HG02885 (cell line): ENCODE measurements around the gene CCM2L.
"Not testable (repeated sequence)": the region's sequence is repeated elsewhere in the genome, so short reads cannot be mapped to it uniquely, and the experiment has no call there.

ENCODE experiments used
- ATAC-seq: cut with Tn5 transposase; IDR thresholded peaks from one replicate; pipeline ENCODE4 v1.9.1; 2021; ENCODE audit warnings: mild to moderate bottlenecking; ENCODE audit not compliant: unreplicated experiment, poor library complexity

CCM2L gene

GRCh38 chr20:32027643-32028042, 17.4 kb downstream of the CCM2L start:
- ATAC-seq, result no peak

DNA sequence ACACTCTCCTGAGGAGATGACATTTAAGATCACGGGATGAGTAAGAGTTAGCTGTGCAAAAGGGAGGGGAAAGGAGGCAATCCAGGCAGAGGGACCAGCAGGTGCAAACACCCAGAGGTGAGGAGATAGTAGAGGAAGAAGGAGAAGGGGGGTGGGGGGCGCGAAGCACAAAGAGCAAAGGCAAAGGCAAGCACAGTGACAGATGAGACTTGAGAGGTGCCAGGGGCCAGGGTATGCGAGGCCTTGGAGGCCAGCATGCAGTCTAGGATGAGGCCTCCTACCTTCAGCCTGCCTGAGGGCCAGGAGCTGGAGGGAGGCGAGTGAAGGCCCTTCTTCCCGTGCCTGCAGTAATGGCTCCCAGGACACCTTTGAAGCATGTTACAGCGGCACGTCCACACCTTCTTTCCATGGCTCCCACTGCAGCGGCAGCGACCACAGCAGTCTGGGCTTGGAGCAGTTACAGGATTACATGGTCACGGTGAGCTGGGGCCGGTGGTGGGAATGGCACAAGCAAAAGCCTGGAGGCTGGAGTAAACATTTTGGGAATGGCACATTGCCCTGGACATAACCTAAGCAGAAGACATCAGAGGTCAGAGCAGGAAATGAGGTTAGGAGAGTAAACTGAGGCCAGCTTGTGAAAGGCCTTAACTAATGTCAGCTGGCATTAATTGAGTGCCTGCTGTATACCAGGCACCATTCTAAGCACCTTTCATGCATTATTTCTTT, 18.6 kb downstream of the CCM2L start:
- ATAC-seq, result no peak

- ATAC-seq, result no peak
Measured at GRCh38 chr20:32029561-32029960, 19.3 kb downstream of the CCM2L start.

- peak; percentile 60 for ATAC-seq
Measured at GRCh38 chr20:32031007-32031958, 21.0 kb downstream of the CCM2L start.

GRCh38 chr20:32033316-32033715, 23.1 kb downstream of the CCM2L start:
- no peak for ATAC-seq

DNA sequence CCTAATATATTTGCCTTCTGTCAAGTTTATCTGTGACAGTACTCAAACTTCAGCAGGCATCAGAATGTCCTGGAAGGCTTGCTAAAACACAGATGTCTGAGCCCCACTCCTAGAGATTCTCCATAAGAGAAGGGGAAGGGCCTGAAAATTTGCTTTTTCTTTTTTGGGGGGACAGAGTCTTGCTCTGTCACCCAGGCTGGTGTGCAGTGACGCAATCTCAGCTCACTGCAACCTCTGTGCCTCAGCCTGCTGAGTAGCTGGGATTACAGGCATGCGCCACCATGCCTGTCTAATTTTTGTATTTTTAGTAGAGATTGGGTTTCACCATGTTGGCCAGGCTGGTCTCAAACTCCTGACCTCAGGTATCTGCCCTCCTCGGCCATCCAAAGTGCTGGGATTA, 23.5 kb downstream of the CCM2L start:
- ATAC-seq, result not testable (repeated sequence)

DNA sequence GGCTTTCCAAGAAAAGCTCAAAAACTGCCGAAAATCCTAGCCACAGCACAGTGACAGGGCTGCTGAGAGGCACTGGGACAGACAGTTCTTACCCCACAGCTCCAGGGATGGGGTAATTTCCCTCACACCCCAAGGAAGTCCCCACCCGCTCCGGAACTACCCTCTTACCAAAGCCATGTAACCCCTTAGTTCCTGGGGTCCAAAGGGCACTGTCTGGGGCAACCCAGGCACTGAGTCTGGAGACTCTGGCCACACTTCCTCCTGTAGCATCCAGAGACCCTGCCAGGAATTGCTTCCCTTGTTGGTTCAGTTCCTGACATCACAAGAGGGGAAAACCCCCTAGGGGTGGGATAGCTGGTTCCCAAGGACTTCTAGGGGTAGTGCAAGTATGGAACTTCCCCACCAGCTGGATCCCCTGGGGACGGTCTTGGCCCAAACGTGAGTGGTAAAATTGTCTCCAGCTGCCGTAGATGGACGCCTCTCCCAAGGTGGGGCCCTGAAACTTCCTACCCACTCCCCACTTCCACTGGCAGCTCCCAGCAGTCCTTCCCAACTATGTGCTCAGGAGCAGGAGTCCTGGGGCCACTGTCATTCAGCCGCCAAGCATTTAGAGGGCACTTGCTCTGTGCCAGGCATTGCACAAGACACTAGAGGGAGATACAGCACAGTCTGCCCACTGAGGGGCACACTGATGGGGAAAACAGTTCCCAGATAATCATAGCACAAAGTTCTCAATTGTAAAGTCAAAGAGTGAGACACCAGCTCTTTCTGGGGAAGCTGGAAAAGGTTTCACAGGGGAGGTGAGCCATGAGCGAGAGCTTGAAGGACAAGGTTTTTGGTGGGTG, 24.6 kb downstream of the CCM2L start:
- ATAC-seq, result no peak

GRCh38 chr20:32035426-32035779, 25.2 kb downstream of the CCM2L start:
- no peak for ATAC-seq

DNA sequence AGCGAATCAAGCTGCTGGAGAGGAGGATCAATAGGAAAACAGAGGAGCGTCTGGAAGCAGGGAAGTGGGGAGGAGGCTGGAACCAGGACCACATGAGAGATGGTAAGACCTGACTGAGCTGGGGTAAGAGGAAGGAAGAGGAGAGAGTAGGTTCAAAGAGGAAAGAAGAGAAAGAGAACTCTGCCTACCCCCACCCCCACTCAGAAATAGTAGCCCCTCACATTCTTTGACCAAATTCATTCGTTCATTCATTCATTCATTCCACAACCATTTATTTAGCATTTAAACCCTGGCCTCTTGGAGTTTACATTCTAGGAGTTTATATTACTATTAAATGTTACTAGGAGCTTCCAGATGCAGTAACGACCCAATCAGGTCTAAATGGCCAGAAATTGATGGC, 26.0 kb downstream of the CCM2L start:
- no peak for ATAC-seq

DNA sequence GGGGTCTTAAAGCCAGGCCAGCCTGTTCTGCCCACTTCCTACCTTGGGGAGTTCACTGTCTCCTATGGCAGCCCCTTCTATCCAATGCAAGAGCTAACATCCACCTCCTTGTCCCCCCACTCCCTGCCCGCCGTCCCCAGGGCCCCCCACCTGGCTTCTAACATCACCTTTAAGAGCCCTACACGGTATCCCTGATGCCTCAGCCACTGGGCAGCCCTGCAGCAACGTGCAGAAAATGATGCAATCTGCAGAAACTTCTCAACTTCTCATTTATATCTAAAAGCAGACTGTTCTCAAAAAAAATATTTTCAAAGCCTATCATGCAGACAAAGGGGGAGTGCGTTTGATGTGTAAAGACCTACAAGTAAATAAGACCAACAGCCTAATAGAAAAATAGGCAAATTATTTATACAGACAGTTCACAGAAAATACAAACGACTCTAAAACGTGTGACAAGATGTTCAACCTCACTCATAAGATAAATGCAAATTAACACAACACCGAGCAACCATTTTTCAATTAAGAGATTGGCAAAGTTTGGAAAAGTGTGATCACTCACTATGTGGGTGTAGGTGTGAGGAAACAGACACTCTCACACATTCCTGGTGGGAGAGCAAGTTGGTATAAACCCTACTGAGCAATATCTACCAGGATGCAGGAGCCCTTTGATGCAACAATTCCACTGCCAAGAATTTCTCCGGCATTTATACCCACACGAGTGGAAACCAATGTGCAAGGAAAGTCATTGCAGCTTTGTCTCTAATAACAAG, 26.7 kb downstream of the CCM2L start:
- no peak for ATAC-seq

GRCh38 chr20:32037929-32038328, 27.7 kb downstream of the CCM2L start:
- ATAC-seq, result no peak

- no peak for ATAC-seq
Measured at GRCh38 chr20:32040142-32040953, 30.1 kb downstream of the CCM2L start.

DNA sequence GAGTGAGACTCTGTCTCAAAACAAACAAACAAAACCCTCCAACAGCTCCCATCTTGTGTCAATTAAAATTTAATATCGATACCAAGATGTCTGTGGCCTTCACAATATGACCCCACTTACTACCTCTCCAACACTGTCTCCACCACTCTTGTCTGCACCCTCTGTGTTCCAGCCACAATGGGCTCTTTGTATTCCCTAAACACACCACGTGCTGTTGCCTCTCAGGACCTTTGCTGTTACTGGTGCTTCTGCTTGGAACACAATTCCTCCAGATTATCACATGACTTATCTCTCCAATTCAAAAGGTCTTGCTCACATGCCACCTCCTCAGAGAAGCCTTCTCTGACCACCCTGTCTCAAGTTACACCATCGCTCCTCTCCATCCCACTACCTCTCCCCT, 35.8 kb downstream of the CCM2L start:
- no peak for ATAC-seq

DNA sequence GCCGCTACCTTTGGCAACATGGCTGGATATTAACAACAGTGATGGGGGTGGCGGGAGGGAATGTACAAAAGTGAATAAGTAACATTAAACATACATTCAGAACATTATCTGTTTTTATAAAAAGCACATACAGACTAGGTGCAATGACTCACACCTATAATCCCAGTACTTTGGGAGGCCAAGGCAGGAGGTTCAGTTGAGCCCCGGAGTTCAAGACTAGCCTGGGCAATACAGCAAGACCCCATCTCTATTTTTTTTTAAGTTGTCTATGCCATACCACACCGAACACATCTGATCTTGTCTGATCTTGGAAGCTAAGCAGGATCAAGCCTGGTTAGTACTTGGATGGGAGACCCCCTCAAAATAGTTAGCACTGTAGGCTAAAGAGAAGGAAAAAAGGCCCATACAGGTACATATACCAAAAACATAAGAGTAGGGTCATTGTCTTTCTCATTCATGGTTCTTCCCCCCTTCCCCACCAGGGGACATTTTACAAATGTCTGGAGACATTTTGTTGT, 40.1 kb downstream of the CCM2L start:
- no peak for ATAC-seq

- no peak for ATAC-seq
Measured at GRCh38 chr20:32050851-32051556, 40.8 kb downstream of the CCM2L start.

DNA sequence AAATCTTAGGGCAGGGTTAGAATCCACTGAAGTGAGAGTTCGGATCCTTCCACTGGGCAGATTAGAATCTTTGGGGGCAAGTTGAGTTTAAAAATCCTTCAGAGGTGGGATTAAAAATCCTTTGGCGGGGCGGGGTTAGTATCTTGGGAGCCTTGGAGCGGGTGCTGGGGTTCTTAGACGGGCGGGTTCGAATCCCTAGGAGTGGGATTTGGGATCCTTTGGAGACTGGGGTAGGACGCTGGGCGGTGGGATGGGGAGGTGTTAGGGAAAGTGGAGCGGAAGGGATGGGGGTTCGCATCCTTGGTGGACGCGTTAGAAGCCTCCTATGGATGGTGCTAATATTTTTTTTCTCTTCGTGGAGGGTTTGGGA, 41.5 kb downstream of the CCM2L start:
- no peak for ATAC-seq

- ATAC-seq, result no peak
Measured at GRCh38 chr20:32052090-32052777, 42.0 kb downstream of the CCM2L start, which contains the start of gene HCK. Gene HCK (plus strand): TSS chr20:32052242.
